Esophagus (tissue), 2 donors: ENCODE results near the gene LPGAT1. TPM values are rescaled to one million over a fixed set of nuclear protein-coding genes. Genes with fewer than 3 reads are reported as not detected.

Experiments used
- H3K27ac ChIP-seq, 2 donors: one replicate each; pipeline ENCODE4 v1.5.1; 2013; ENCODE audit warnings: low read depth in 2 of 2, mild to moderate bottlenecking in 2 of 2, inconsistent platforms in 1 of 2, low read length in 1 of 2, moderate library complexity in 1 of 2
- H3K27me3 ChIP-seq, 2 donors: one replicate each; pipeline ENCODE4 v1.6.1; 2013; ENCODE audit warnings: low read length in 2 of 2, control low read depth in 1 of 2, mild to moderate bottlenecking in 1 of 2; ENCODE audit not compliant: insufficient read depth in 2 of 2, control insufficient read depth in 1 of 2
- H3K36me3 ChIP-seq, 2 donors: one replicate each; pipeline ENCODE4 v1.6.1; 2013; ENCODE audit warnings: low read length in 1 of 2; ENCODE audit not compliant: control insufficient read depth in 2 of 2, insufficient read depth in 2 of 2
- H3K4me1 ChIP-seq, 2 donors: one replicate each; pipeline ENCODE4 v1.6.1; 2013; ENCODE audit warnings: low read length in 1 of 2; ENCODE audit not compliant: control insufficient read depth in 2 of 2, insufficient read depth in 2 of 2
- H3K4me3 ChIP-seq, 2 donors: one replicate each; pipeline ENCODE4 v1.5.1; 2013; ENCODE audit warnings: low read length in 2 of 2, mild to moderate bottlenecking in 2 of 2, low read depth in 1 of 2, moderate library complexity in 1 of 2
- H3K9me3 ChIP-seq, 2 donors: one replicate each; pipeline ENCODE4 v1.6.1; 2013; ENCODE audit warnings: mild to moderate bottlenecking in 2 of 2, low read depth in 1 of 2, low read length in 1 of 2, moderate library complexity in 1 of 2; ENCODE audit not compliant: control insufficient read depth in 2 of 2, insufficient read depth in 1 of 2
- WGBS, 2 donors: extraction: QIAGEN DNeasy Blood & Tissue Kit; methylation state at CpG; one replicate each; pipeline ENCODE4 v1.1.7; 2013; 5-methylcytosine and 5-hydroxymethylcytosine counted together
- polyA plus RNA-seq, 2 donors: library from polyadenylated mRNA; stranded (reverse); fragments of 200-250 nt; gene quantifications; one replicate each; pipeline ENCODE4 v1.2.3, GENCODE V29; 2013
- donor health status: healthy with polysubstance abuse.
- donor health status: Bipolar disorder and iron deficiency.

LPGAT1 gene
- polyA plus RNA-seq, 2 donors, result 3.1 to 3.7 TPM

- H3K4me3 ChIP-seq, result peak overlapping the region; percentile 79 to 97
- H3K36me3 ChIP-seq, result peaks cover 0 to 2% of the 10 kb centered on the region in 2 donors
- H3K9me3 ChIP-seq, result no peaks in the 10 kb centered on the region
- peak overlapping the region; percentile 80 to 88 for H3K27ac ChIP-seq
- WGBS, 2 donors, result 23 to 27% methylated on average over 22 of the region's 22 CpGs
- no peaks in the 10 kb centered on the region for H3K27me3 ChIP-seq
- H3K4me1 ChIP-seq, result no peaks in the 10 kb centered on the region
Observed at GRCh38 chr1:211829343-211830054, 1.1 kb downstream of the LPGAT1 start.

DNA sequence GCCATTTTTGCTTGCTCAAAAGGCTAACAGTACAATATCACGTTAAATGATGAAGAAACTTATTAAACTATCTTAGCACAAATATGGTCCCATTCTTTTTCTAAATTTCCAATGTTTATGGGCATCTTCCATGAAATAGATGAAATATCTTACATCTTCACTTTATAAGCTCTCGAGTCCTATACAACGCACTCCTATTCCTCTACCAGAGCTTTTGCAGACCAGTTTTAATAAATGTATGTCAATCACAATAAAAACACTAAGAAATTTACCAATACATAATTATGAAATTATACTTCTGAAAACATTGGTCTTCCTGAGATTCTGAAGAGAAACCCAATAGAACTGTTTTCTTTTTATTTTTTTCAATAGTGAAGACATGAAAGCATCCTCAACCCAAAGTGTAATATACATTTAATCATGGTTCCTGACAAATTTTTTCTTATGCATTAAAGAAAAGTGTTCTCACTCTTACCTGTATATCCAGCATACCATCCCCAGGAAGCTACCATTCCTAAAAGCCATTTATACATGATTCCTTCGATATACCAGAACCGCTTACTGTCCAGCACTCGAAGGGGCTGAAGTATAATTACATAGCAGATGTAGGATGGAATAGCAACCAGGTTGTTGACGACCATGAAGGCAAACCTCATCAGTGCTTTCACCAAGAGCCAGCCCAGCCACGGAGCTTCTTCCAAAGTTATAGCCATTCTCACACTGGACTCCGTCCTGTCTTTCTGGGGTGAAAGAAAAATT, 1.8 kb downstream of the LPGAT1 start:
- no peaks in the 10 kb centered on the region for H3K4me1 ChIP-seq
- no peaks in the 10 kb centered on the region for H3K27me3 ChIP-seq
- H3K9me3 ChIP-seq, result no peaks in the 10 kb centered on the region
- 80 to 86% methylated on average over 9 of the region's 9 CpGs for WGBS, 2 donors
- H3K4me3 ChIP-seq, result peak overlapping the region in 1 of 2 donors; percentile 97
- peak overlapping the region in 1 of 2 donors; percentile 3 for H3K27ac ChIP-seq
- peaks cover 0 to 2% of the 10 kb centered on the region in 2 donors for H3K36me3 ChIP-seq

DNA sequence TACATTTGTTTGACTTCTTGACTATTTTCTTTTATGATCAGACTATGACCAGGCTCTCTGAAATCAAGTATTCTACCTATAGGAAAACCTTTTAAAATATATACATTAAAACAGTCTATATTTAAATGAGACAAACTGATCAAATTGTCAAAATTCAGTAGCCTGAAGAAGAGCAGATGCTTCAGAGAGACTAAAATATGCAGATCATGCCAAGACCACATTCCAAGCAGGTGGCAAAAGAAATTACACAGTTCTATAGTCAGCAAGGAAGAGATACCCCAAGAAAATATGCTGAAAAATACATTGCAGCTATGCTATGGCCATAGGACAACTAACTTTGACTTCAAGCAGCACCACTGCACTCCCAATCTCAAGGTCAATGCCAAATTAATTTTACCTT, 3.5 kb downstream of the LPGAT1 start:
- Histone ChIP-seq H3K4me3 (no peak overlapping the region), H3K27ac (no peak overlapping the region), H3K4me1 (no peaks in the 10 kb centered on the region), H3K9me3 (no peaks in the 10 kb centered on the region), H3K36me3 (peaks cover 0 to 2% of the 10 kb centered on the region in 2 donors), H3K27me3 (no peaks in the 10 kb centered on the region)

DNA sequence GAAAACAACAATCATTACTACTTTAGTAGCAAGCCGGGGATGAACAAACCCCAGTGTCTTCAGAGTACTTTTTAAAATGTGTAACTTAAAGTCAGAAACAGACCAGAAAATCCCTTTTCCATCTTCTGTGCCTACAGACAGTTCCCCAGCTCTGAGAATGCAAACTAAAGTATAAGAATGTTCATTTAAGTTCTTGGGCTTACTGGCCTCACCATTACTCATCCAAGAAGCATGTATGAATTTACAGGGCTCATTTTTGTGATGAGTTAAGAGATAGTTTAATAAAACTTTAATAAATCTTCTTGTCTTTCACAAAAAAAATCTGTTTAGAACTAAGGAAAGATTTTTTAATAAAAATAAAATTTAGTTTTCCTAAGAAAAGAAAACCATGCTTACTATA, 4.6 kb downstream of the LPGAT1 start:
- H3K27ac ChIP-seq, result no peak overlapping the region
- H3K4me1 ChIP-seq, result no peaks in the 10 kb centered on the region
- no peak overlapping the region for H3K4me3 ChIP-seq
- H3K9me3 ChIP-seq, result no peaks in the 10 kb centered on the region
- WGBS, 2 donors, result 96 to 97% methylated on average over 1 of the region's 1 CpG
- no peaks in the 10 kb centered on the region for H3K27me3 ChIP-seq
- peaks cover 0 to 2% of the 10 kb centered on the region in 2 donors for H3K36me3 ChIP-seq

- peaks cover 0 to 2% of the 10 kb centered on the region in 2 donors for H3K36me3 ChIP-seq
- 90 to 93% methylated on average over 5 of the region's 5 CpGs for WGBS, 2 donors
- no peaks in the 10 kb centered on the region for H3K9me3 ChIP-seq
- no peaks in the 10 kb centered on the region for H3K27me3 ChIP-seq
- no peak overlapping the region for H3K4me3 ChIP-seq
- no peaks in the 10 kb centered on the region for H3K4me1 ChIP-seq
- no peak overlapping the region for H3K27ac ChIP-seq
Observed at GRCh38 chr1:211822677-211823407, 7.7 kb downstream of the LPGAT1 start.

DNA sequence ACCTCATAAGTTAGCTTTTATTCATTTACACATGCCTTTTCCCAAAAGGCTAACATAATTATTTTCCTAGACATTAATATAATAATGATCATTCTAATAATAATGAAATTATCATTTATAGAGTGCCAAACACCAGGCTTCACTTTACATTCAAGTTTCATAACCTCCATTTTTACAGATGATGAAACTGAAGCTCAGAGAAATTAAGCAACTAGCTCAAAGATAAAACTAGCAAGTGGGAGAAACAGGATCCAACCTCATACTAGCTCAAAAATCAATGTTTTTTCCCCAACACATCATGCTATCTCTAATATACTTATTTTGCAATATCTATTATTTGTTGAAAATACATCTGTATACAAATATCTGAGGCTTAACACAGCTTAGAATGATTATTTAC, 14.0 kb downstream of the LPGAT1 start:
- H3K4me1 ChIP-seq, result no peaks in the 10 kb centered on the region

GRCh38 chr1:211814313-211814712, 16.2 kb downstream of the LPGAT1 start:
- Histone ChIP-seq H3K4me3 (no peak overlapping the region), H3K27me3 (no peaks in the 10 kb centered on the region), H3K36me3 (no peaks in the 10 kb centered on the region), H3K4me1 (no peaks in the 10 kb centered on the region), H3K9me3 (no peaks in the 10 kb centered on the region), H3K27ac (no peak overlapping the region)
- WGBS, 2 donors, result 82% methylated on average over 1 of the region's 1 CpG

More for the DNA sequence above, 14.0 kb downstream of the LPGAT1 start:
- no peak overlapping the region for H3K4me3 ChIP-seq
- no peaks in the 10 kb centered on the region for H3K9me3 ChIP-seq
- no peaks in the 10 kb centered on the region for H3K27me3 ChIP-seq
- no peaks in the 10 kb centered on the region for H3K36me3 ChIP-seq
- no peak overlapping the region for H3K27ac ChIP-seq

DNA sequence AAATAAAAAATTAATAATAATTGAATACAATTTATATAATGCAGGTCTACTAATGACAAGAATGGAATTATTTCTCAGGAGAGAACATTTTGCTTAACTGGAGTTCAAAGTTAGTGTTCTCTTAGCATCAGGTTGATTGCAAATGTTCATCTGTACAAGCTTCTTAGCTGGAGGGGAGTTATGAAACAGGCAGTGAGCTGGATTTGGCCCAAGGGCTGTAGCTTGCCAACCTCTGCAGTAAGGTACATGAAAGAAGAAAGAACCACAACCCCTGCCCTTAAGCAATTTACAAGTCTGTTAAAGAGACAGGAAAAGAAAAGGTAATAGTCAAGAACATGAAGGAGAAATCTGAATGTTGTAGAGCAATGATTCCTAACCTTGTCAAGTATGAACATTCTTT, 17.0 kb downstream of the LPGAT1 start:
- no peaks in the 10 kb centered on the region for H3K36me3 ChIP-seq
- no peaks in the 10 kb centered on the region for H3K27me3 ChIP-seq
- no peak overlapping the region for H3K27ac ChIP-seq

DNA sequence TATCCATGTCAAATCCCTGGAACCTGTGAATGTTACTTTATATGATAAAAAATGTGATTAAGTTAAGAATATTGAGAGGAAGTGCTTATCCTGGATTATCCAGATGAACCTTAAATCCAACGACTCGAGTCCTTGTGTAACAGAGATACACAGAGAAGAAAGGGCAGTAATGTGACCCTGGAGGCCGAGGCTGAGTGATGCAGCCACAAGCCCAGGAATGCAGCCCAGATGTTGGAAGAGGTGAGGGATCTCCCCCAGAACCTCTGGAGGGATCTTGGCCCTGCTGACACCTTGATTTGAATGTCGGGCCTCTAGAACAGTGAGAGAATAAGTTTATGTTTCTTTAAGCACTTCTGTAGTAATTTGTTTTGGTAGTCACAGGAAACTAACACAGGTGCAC, 18.0 kb downstream of the LPGAT1 start:
- Histone ChIP-seq H3K36me3 (no peaks in the 10 kb centered on the region), H3K9me3 (no peaks in the 10 kb centered on the region), H3K4me1 (no peaks in the 10 kb centered on the region), H3K4me3 (no peak overlapping the region), H3K27me3 (no peaks in the 10 kb centered on the region), H3K27ac (no peak overlapping the region)
- 68 to 81% methylated on average over 4 of the region's 4 CpGs for WGBS, 2 donors

More for the DNA sequence above, 17.0 kb downstream of the LPGAT1 start:
- H3K4me1 ChIP-seq, result no peaks in the 10 kb centered on the region
- H3K9me3 ChIP-seq, result no peaks in the 10 kb centered on the region
- no peak overlapping the region for H3K4me3 ChIP-seq
